SK-N-SH (cell line): ENCODE data around the gene SH2B2. TPM values are rescaled to one million over a fixed set of nuclear protein-coding genes. Genes with fewer than 3 reads are reported as not detected.

Experiments
- CTCF ChIA-PET: fragments of 300-600, 350-600 bp; formaldehyde crosslinking; extraction: SDS; loops from one replicate; lab custom pipeline; 2021; lab: Yijun Ruan, JAX
- POLR2A ChIA-PET: fragments of 350-600 bp; sonication (Branson Sonifier 250); formaldehyde crosslinking; extraction: SDS; loops from one replicate; lab custom pipeline; 2020; ENCODE audit warnings: antibody characterized with exemption, inconsistent platforms; lab: Yijun Ruan, JAX
- DNase-seq: peaks from one replicate; pipeline ENCODE4 v3.0.0; 2012
- H2AFZ ChIP-seq: fragments of 200-600 bp; sonication (generic); 2 replicates; pipeline ENCODE4 v1.8.1; 2016; ENCODE audit warnings: antibody characterized with exemption, mild to moderate bottlenecking, low read depth
- H3F3A ChIP-seq: fragments of 200-600 bp; sonication (generic); replicated peaks from 2 replicates; pipeline ENCODE3; 2016; ENCODE audit warnings: antibody characterized with exemption, mild to moderate bottlenecking; ENCODE audit not compliant: insufficient read depth
- H3K27ac ChIP-seq, 2 experiments: fragments of 200-500 bp in 1 of 2; fragments of 200-600 bp in 1 of 2; sonication (Bioruptor generic) in 1 of 2; sonication (generic), shearing (Covaris generic) in 1 of 2; 2 replicates each; pipeline versions ENCODE4 v1.5.1 to v1.6.1; 2014 to 2016; ENCODE audit warnings: low read depth in 2 of 2, inconsistent platforms in 1 of 2, low read length in 1 of 2, mild to moderate bottlenecking in 1 of 2, mixed read lengths in 1 of 2
- H3K27me3 ChIP-seq: fragments of 200-600 bp; sonication (generic), shearing (Covaris generic); 2 replicates; pipeline ENCODE4 v1.6.1; 2016; ENCODE audit warnings: mixed run types; ENCODE audit not compliant: insufficient read depth
- H3K36me3 ChIP-seq, 2 experiments: fragments of 200-500 bp in 1 of 2; fragments of 200-600 bp in 1 of 2; sonication (Bioruptor generic) in 1 of 2; sonication (generic) in 1 of 2; replicated peaks in 1 of 2; 2 replicates each; pipeline versions ENCODE3 to v1.5.1; 2014 to 2016; ENCODE audit warnings: low read length in 1 of 2, mild to moderate bottlenecking in 1 of 2; ENCODE audit not compliant: insufficient read depth in 2 of 2, control insufficient read depth in 1 of 2
- H3K4me1 ChIP-seq, 2 experiments: fragments of 200-500 bp in 1 of 2; fragments of 200-600 bp in 1 of 2; sonication (Bioruptor generic) in 1 of 2; sonication (generic), shearing (Covaris generic) in 1 of 2; 2 replicates each; pipeline versions ENCODE4 v1.5.1 to v1.6.1; 2014 to 2016; ENCODE audit warnings: low read depth in 1 of 2, low read length in 1 of 2, mixed run types in 1 of 2; ENCODE audit not compliant: insufficient read depth in 2 of 2, control insufficient read depth in 1 of 2
- H3K4me2 ChIP-seq: fragments of 200-600 bp; sonication (generic), shearing (Covaris generic); 2 replicates; pipeline ENCODE4 v1.6.1; 2017; ENCODE audit warnings: mixed run types
- H3K4me3 ChIP-seq, 2 experiments: fragments of 200-500 bp in 1 of 2; fragments of 200-600 bp in 1 of 2; sonication (Bioruptor generic) in 1 of 2; sonication (generic), shearing (Covaris generic) in 1 of 2; 2 replicates each; pipeline versions ENCODE4 v1.5.1 to v1.8.1; 2014 to 2016; ENCODE audit warnings: low read depth in 2 of 2, inconsistent platforms in 1 of 2, low read length in 1 of 2, mild to moderate bottlenecking in 1 of 2, mixed read lengths in 1 of 2, moderate library complexity in 1 of 2
- H3K79me2 ChIP-seq: fragments of 200-600 bp; sonication (generic); 2 replicates; pipeline ENCODE4 v1.8.1; 2017; ENCODE audit warnings: mild to moderate bottlenecking; ENCODE audit not compliant: insufficient read depth
- H3K9ac ChIP-seq: fragments of 200-600 bp; sonication (generic); 2 replicates; pipeline ENCODE4 v1.6.1; 2017; ENCODE audit warnings: mixed run types
- H3K9me2 ChIP-seq: fragments of 200-600 bp; sonication (generic); 2 replicates; pipeline ENCODE4 v1.6.1; 2017; ENCODE audit warnings: mixed run types
- H3K9me3 ChIP-seq: fragments of 200-600 bp; sonication (generic); 2 replicates; pipeline ENCODE4 v1.6.1; 2017; ENCODE audit warnings: mixed run types, mild to moderate bottlenecking, moderate library complexity
- H4K20me1 ChIP-seq: fragments of 200-600 bp; sonication (generic); 2 replicates; pipeline ENCODE4 v1.6.1; 2017; ENCODE audit warnings: mild to moderate bottlenecking, mixed run types; ENCODE audit not compliant: insufficient read depth
- CTCF ChIP-seq: fragments of 200-600 bp; sonication (generic); IDR thresholded peaks from 2 replicates; pipeline ENCODE4 v1.6.1; 2017; ENCODE audit warnings: antibody characterized with exemption, mild to moderate bottlenecking, moderate library complexity
- ELF1 ChIP-seq: IDR thresholded peaks from 2 replicates; pipeline ENCODE4 v1.4.0; 2012
- EP300 ChIP-seq, 2 experiments: IDR thresholded peaks; 2 replicates each; pipeline versions ENCODE4 v1.4.0 to v1.6.1; 2012; ENCODE audit warnings: borderline replicate concordance in 1 of 2, low read depth in 1 of 2, low read length in 1 of 2
- EZH2phosphoT487 ChIP-seq: fragments of 200-600 bp; sonication (generic); IDR thresholded peaks from 2 replicates; pipeline ENCODE4 v1.6.1; 2017; ENCODE audit warnings: low read depth, mixed run types, mild to moderate bottlenecking, antibody characterized with exemption, moderate library complexity, borderline replicate concordance
- FOXJ3 ChIP-seq: sonication (generic); formaldehyde crosslinking; IDR thresholded peaks from 2 replicates; pipeline ENCODE4 v1.5.1; 2020; ENCODE audit warnings: mild to moderate bottlenecking, missing genetic modification reagents
- GATA2 ChIP-seq: sonication (generic); formaldehyde crosslinking; IDR thresholded peaks from 2 replicates; pipeline ENCODE4 v1.5.0; 2020; ENCODE audit warnings: mild to moderate bottlenecking, missing genetic modification reagents
- IRF3 ChIP-seq: fragments of 150-350 bp; IDR thresholded peaks from 2 replicates; pipeline ENCODE4 v1.6.1; 2016; ENCODE audit warnings: mild to moderate bottlenecking, low read depth, low read length
- MXI1 ChIP-seq: IDR thresholded peaks from 2 replicates; pipeline ENCODE4 v1.6.1; 2012; ENCODE audit warnings: mild to moderate bottlenecking, low read depth, low read length, improper control_type of control experiment
- RAD21 ChIP-seq: IDR thresholded peaks from 2 replicates; pipeline ENCODE4 v1.6.1; 2012; ENCODE audit warnings: mild to moderate bottlenecking, low read length
- RCOR1 ChIP-seq: fragments of 150-350 bp; IDR thresholded peaks from 2 replicates; pipeline ENCODE4 v1.6.1; 2017; ENCODE audit warnings: antibody characterized with exemption, low read length
- REST ChIP-seq: IDR thresholded peaks from 2 replicates; pipeline ENCODE4 v1.6.1; 2012; ENCODE audit warnings: mild to moderate bottlenecking, low read depth, low read length, moderate library complexity
- RXRA ChIP-seq: IDR thresholded peaks from 2 replicates; pipeline ENCODE4 v1.4.0; 2012; ENCODE audit warnings: low read depth, mild to moderate bottlenecking, borderline replicate concordance
- SIN3A ChIP-seq: IDR thresholded peaks from 2 replicates; pipeline ENCODE4 v1.6.1; 2012; ENCODE audit warnings: low read depth, mild to moderate bottlenecking, low read length, moderate library complexity, borderline replicate concordance
- SMC3 ChIP-seq: IDR thresholded peaks from 2 replicates; pipeline ENCODE4 v1.6.1; 2012; ENCODE audit warnings: low read depth, low read length, improper control_type of control experiment
- TAF1 ChIP-seq: IDR thresholded peaks from 2 replicates; pipeline ENCODE4 v1.6.1; 2012; ENCODE audit warnings: low read depth, mild to moderate bottlenecking, low read length, moderate library complexity, borderline replicate concordance
- TEAD4 ChIP-seq: IDR thresholded peaks from 2 replicates; pipeline ENCODE4 v1.4.0; 2012; ENCODE audit warnings: mild to moderate bottlenecking, borderline replicate concordance; ENCODE audit not compliant: insufficient read depth
- YY1 ChIP-seq: IDR thresholded peaks from 2 replicates; pipeline ENCODE4 v1.4.0; 2012; ENCODE audit warnings: low read depth, mild to moderate bottlenecking
- WGBS: methylation state at CpG from one replicate; pipeline ENCODE4 v1.1.6; 2017; ENCODE audit warnings: low lambda C conversion rate; 5-methylcytosine and 5-hydroxymethylcytosine counted together
- polyA plus RNA-seq, 3 experiments: library from polyadenylated mRNA; depleted of rRNA; stranded (reverse); fragments of >200 nt; gene quantifications; 2 replicates each; pipeline ENCODE4 v1.2.3, GENCODE V29; 2012
- TF ChIP-seq, protein P1 (sequence below): fragments of 150-350 bp; IDR thresholded peaks from 2 replicates; pipeline ENCODE4 v1.6.1; 2017; ENCODE audit warnings: antibody characterized with exemption, low read length, low read depth, borderline replicate concordance

The SH2B2 gene
- polyA plus RNA-seq, 1 of the 3 experiments (the other 2 are of a cell fraction) = 4.7 TPM

DNA sequence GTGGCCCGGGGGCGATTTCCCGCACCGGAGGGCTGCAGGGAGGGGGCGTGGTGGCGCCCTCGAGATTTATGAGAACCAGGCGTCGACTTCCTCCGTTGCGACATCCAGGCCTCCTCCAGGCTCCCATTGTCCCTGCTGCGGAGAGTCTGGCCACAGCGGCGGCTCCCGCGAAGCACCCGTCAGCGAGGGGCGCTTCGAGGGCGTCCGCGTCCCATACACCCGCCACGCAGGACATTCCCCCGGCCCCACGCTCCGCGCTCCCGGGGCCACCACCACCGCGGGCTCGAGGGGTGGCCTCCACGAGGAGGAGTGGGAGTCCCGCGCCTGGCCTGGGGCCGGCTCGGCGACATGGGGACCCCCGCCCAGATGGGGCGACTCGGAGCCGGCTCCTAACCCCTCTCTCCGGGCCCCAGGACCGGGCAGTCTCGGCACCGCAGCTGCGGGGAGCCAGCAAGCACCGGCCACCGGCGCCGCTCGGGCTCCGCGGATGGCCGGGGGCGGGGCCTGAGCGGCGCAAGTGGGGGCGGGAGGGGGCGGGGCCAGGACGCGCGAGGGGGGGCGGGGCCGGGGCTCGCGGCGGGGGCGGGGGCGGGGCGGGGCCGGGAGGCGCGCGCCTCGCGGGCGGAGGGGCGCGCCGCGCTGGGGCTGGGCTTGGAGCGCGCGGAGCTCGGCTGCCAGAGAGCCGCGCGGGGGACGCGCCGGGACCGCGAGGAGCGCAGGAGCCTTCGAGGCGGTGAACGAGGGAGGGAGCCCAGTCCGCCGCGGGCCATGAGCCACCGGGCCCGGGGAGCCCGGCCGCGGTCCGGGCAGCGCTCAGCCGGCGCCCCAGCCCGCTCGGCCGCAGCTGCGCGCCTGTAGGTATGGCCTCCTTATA, at the start of gene SH2B2 (continued):
- TF ChIP-seq IRF3 (no peak), EZH2phosphoT487 (no peak), RCOR1 (no peak), GATA2 (no peak; the same call in 1 of the 2 replicates), SIN3A (no peak), CTCF (peak; percentile 13; the same call in 1 of the 2 replicates)
- TF ChIP-seq, protein P1, sequence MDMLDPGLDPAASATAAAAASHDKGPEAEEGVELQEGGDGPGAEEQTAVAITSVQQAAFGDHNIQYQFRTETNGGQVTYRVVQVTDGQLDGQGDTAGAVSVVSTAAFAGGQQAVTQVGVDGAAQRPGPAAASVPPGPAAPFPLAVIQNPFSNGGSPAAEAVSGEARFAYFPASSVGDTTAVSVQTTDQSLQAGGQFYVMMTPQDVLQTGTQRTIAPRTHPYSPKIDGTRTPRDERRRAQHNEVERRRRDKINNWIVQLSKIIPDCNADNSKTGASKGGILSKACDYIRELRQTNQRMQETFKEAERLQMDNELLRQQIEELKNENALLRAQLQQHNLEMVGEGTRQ = no peak

DNA sequence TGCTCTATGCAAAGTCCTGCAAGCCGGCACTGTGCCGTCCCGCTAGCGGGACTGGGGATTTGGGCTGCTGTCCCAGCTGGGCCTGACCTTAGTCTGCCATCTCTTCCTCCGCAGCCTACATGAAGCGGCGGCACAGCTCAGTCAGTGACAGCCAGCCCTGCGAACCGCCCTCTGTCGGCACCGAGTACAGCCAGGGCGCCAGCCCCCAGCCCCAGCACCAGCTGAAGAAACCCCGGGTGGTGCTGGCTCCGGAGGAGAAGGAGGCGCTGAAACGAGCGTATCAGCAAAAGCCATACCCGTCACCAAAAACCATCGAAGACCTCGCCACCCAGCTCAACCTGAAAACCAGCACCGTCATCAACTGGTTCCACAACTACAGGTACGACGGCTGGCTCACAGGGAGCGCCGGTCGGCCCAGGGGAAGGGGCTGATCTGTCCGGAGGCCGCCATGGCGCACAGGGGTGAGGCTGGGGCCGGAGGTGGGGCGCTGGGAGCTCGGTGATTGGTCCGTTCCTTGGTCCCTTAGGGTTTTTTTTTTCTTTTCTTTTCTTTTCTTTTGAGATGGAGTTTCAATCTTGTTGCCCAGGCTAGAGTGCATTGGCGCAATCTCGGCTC, 47.4 kb upstream of the SH2B2 start:
- no peaks in the 10 kb centered on the region for H3F3A ChIP-seq
- H4K20me1 ChIP-seq = no peaks in the 10 kb centered on the region
- H3K27ac ChIP-seq = no peak overlapping the region
- no peak overlapping the region for H3K4me3 ChIP-seq
- no peak overlapping the region for H3K4me2 ChIP-seq
- no peaks in the 10 kb centered on the region for H3K9me3 ChIP-seq
- no peak overlapping the region for H2AFZ ChIP-seq
- peaks cover 9 to 32% of the 10 kb centered on the region in 2 experiments for H3K36me3 ChIP-seq
- ChIA-PET CTCF (interaction anchor here (0.8 to 5.5 kb wide), 5 partner anchors 14 to 636 kb away, joined by 3 to 68 read pairs (median 5); no protein-coding TSS in a partner anchor), POLR2A (no interaction called here)
- no peak for DNase-seq
- 97% methylated on average over 35 of the region's 35 CpGs for WGBS
- H3K9me2 ChIP-seq = no peaks in the 10 kb centered on the region
- H3K9ac ChIP-seq = no peak overlapping the region
- H3K4me1 ChIP-seq = peaks cover 0 to 2% of the 10 kb centered on the region in 2 experiments; a peak in 1 of 4 replicates
- no peaks in the 10 kb centered on the region for H3K79me2 ChIP-seq
- no peaks in the 10 kb centered on the region for H3K27me3 ChIP-seq
- TF ChIP-seq REST (no peak), TEAD4 (no peak), MXI1 (no peak), RCOR1 (no peak), TAF1 (no peak), YY1 (no peak), ELF1 (no peak), FOXJ3 (CRISPR knock-in tag) (no peak), RAD21 (no peak), RXRA (no peak), SMC3 (no peak), EZH2phosphoT487 (no peak), EP300 (IDR thresholded peaks at IDR 0.05; ENCODE audit: borderline replicate concordance in 1 of 2, low read depth in 1 of 2, low read length in 1 of 2) (no peak), IRF3 (no peak)
